ENCODE data around the gene SQOR. TPM values are rescaled to one million over a fixed set of nuclear protein-coding genes. Genes with fewer than 3 reads are reported as not detected.
"Not testable (repeated sequence)": the region's sequence is repeated elsewhere in the genome, so short reads cannot be mapped to it uniquely, and the experiment has no call there.

SQOR gene
- total and polyA plus RNA-seq, 10 donors = 21.5 to 79.6 (median 56.1) TPM

GRCh38 chr15:45646220-45646619, 11.4 kb downstream of the SQOR start:
- WGBS, 5 donors = 80 to 86% (median 81%) methylated on average over 3 of the region's 3 CpGs
- peaks cover 0 to 26% (median 2%) of the 10 kb centered on the region in 6 donors for H3K36me3 ChIP-seq
- DNase-seq = no peak
- no peak for TF ChIP-seq POLR2AphosphoS5 (IDR thresholded peaks at IDR 0.05)
- no peak for TF ChIP-seq POLR2A (IDR thresholded peaks at IDR 0.05)
- TF ChIP-seq CTCF (IDR thresholded peaks at IDR 0.05 in 8 of 11, conservative IDR thresholded peaks at IDR 0.05 in 3 of 11) = no peak
- peaks cover 8 to 99% (median 74%) of the 10 kb centered on the region in 6 donors for H3K4me1 ChIP-seq
- intact Hi-C loops (cut with DNase I; ENCODE audit: low total_unique reads) = no loop called here
- no peak overlapping the region for H3K4me3 ChIP-seq
- H3K27ac ChIP-seq = peak overlapping the region in 4 of 8 donors; percentile 64 to 98 (median 72)
- H3K9me3 ChIP-seq = no peaks in the 10 kb centered on the region
- no peaks in the 10 kb centered on the region for H3K27me3 ChIP-seq (replicated peaks in 1 of 7)

- H3K27me3 ChIP-seq (replicated peaks in 1 of 7) = no peaks in the 10 kb centered on the region
- H3K4me1 ChIP-seq = peaks cover 3 to 99% (median 64%) of the 10 kb centered on the region in 6 donors
- peak overlapping the region in 1 of 8 donors; percentile 98 for H3K27ac ChIP-seq
- 95 to 97% (median 97%) methylated on average over 6 of the region's 6 CpGs for WGBS, 5 donors
- intact Hi-C loops (cut with DNase I; ENCODE audit: low total_unique reads) = no loop called here
- TF ChIP-seq CTCF (IDR thresholded peaks at IDR 0.05 in 8 of 11, conservative IDR thresholded peaks at IDR 0.05 in 3 of 11) = no peak
- no peak for TF ChIP-seq POLR2AphosphoS5 (IDR thresholded peaks at IDR 0.05)
- TF ChIP-seq POLR2A (IDR thresholded peaks at IDR 0.05) = no peak
- H3K9me3 ChIP-seq = no peaks in the 10 kb centered on the region
- no peak overlapping the region for H3K4me3 ChIP-seq
- no peak for DNase-seq
- H3K36me3 ChIP-seq = peaks cover 0 to 31% (median 2%) of the 10 kb centered on the region in 6 donors
These were observed 13.0 kb downstream of the SQOR start for GRCh38 chr15:45647828-45648227.

- peaks cover 0 to 26% (median 2%) of the 10 kb centered on the region in 6 donors for H3K36me3 ChIP-seq
- WGBS, 5 donors = 80 to 94% (median 89%) methylated on average over 4 of the region's 4 CpGs
- no peaks in the 10 kb centered on the region for H3K9me3 ChIP-seq
- H3K27me3 ChIP-seq (replicated peaks in 1 of 7) = no peaks in the 10 kb centered on the region
- TF ChIP-seq CTCF (IDR thresholded peaks at IDR 0.05 in 8 of 11, conservative IDR thresholded peaks at IDR 0.05 in 3 of 11) (no peak), POLR2A (IDR thresholded peaks at IDR 0.05) (no peak), POLR2AphosphoS5 (IDR thresholded peaks at IDR 0.05) (no peak)
- peak overlapping the region in 4 of 8 donors; percentile 16 to 59 (median 34) for H3K27ac ChIP-seq
- peaks cover 4 to 99% (median 67%) of the 10 kb centered on the region in 6 donors for H3K4me1 ChIP-seq
- no peak overlapping the region for H3K4me3 ChIP-seq
- no peak for DNase-seq
- intact Hi-C loops (cut with DNase I; ENCODE audit: low total_unique reads) = no loop called here
These were observed 13.8 kb downstream of the SQOR start for GRCh38 chr15:45648521-45649200.

GRCh38 chr15:45650007-45650406, 15.2 kb downstream of the SQOR start:
- DNase-seq; H3K27me3 ChIP-seq (replicated peaks in 1 of 7); intact Hi-C loops (cut with DNase I; ENCODE audit: low total_unique reads); H3K4me3 ChIP-seq; H3K9me3 ChIP-seq: not testable (repeated sequence)
- Histone ChIP-seq H3K36me3 (peaks cover 0 to 26% (median 2%) of the 10 kb centered on the region in 6 donors), H3K27ac (peak overlapping the region in 4 of 8 donors; percentile 27 to 59 (median 50)), H3K4me1 (peaks cover 10 to 99% (median 67%) of the 10 kb centered on the region in 6 donors)
- WGBS, 5 donors = 51 to 82% (median 62%) methylated on average over 11 of the region's 11 CpGs

Measured in spleen (tissue), 11 donors.